Endothelial cell of umbilical vein (primary cell): Measurements from ENCODE around the gene CCDC34.

Experiments used
- CTCF ChIP-seq, 2 donors: IDR thresholded peaks; 1 replicate in 1 of 2; 2 replicates in 1 of 2; pipeline ENCODE4 v1.5.1; 2011; ENCODE audit warnings: low read length in 2 of 2, mild to moderate bottlenecking in 2 of 2, moderate library complexity in 2 of 2, control low read depth in 1 of 2, inconsistent platforms in 1 of 2, low read depth in 1 of 2; ENCODE audit not compliant: insufficient read depth in 1 of 2; ENCODE audit errors: extremely low read depth in 1 of 2
- EZH2 ChIP-seq: IDR thresholded peaks from 2 replicates; pipeline ENCODE4 v1.6.1; 2012; ENCODE audit warnings: borderline replicate concordance, low read depth, mild to moderate bottlenecking, moderate library complexity, low read length, inconsistent platforms; ENCODE audit not compliant: severe bottlenecking
- MAX ChIP-seq: IDR thresholded peaks from 2 replicates; pipeline ENCODE4 v1.6.1; 2011; ENCODE audit not compliant: insufficient read depth, insufficient read length
- POLR2A ChIP-seq: IDR thresholded peaks from 2 replicates; pipeline ENCODE4 v1.6.1; 2012; ENCODE audit warnings: low read depth, mild to moderate bottlenecking, control low read depth, low read length
- POLR2AphosphoS5 ChIP-seq: IDR thresholded peaks from 2 replicates; pipeline ENCODE4 v1.6.1; 2012; ENCODE audit warnings: low read depth, mild to moderate bottlenecking, control low read depth, low read length, moderate library complexity; ENCODE audit not compliant: insufficient read depth

GRCh38 chr11:27397624-27398399 lies 34.8 kb upstream of the CCDC34 start:
- TF ChIP-seq CTCF (IDR thresholded peaks at IDR 0.05; ENCODE audit: extremely low read depth in 1 of 2, insufficient read depth in 1 of 2, low read depth in 1 of 2, low read length in 2 of 2) = no peak
- TF ChIP-seq POLR2AphosphoS5 = no peak
- no peak for TF ChIP-seq POLR2A
- no peak for TF ChIP-seq MAX
- no peak for TF ChIP-seq EZH2
